Vagina (tissue), 2 donors: ENCODE measurements around the gene CACNA1S.

Experiments
- CTCF ChIP-seq, 3 experiments: fragments of 450-650 bp in 2 of 3; fragments of 200-600 bp in 1 of 3; sonication (generic) in 1 of 3; IDR thresholded peaks; one replicate each; pipeline ENCODE4 v1.5.1; 2017 to 2019; ENCODE audit warnings: antibody characterized with exemption in 3 of 3, mild to moderate bottlenecking in 2 of 3, moderate library complexity in 2 of 3
- POLR2A ChIP-seq, 2 donors: fragments of 450-650 bp; IDR thresholded peaks; one replicate each; pipeline ENCODE4 v1.6.1; 2017; ENCODE audit warnings: antibody characterized with exemption in 2 of 2, mild to moderate bottlenecking in 2 of 2, moderate library complexity in 2 of 2

GRCh38 chr1:201142011-201142848 is 30.0 kb upstream of the CACNA1S start:
- TF ChIP-seq CTCF (IDR thresholded peaks at IDR 0.05) (no peak), POLR2A (IDR thresholded peaks at IDR 0.05) (no peak)
